ENCODE measurements around the gene RRN3. TPM values are rescaled to one million over a fixed set of nuclear protein-coding genes. Genes with fewer than 3 reads are reported as not detected.

The RRN3 gene
- total and polyA plus RNA-seq, 9 of the 15 experiments (the other 6 are each of a cell fraction or from before 2014, with no cell fraction given) = 22.2 to 49.5 (median 28.4) TPM

DNA sequence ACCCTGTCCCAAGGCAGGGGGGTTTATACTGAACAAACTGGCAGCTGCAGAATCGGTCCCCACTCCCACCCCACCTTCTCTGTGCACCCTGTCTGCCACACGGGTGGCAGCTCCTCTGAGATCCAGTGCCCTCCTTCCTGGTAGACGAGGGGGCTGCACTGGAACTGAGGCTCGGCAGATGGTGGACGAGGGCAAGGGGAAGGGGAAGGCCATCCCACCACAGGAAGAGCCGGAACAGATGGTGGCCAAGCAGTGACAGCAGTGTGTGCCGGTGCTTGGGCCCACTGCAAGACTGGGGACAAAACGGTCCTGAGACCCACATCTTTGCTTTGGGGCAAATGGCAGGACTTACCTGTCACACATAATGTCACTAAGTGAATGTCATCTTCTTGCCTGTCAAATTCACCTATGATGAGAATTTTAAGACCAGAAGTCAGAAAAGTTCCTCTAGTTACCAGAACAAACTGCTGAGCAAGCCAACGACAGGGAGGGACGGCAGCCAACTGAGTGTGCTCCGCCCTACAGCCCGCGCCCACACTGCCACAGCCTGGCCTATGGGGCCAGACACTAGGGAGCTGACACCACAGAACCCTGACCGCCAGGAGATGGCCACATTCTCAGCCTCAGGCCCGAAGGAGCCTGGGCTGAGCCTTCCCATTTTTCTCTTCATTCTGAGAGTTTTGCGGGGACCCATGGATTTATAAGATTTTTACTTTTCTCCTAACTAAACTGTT, 52.6 kb downstream of the RRN3 start (continued):
- TF ChIP-seq ZNF347 (CRISPR knock-in tag; IDR thresholded peaks at IDR 0.05; ENCODE audit: low read depth) = no peak
- TF ChIP-seq BHLHE40 (IDR thresholded peaks at IDR 0.05; ENCODE audit: low read length) = no peak
- TF ChIP-seq SRF (CRISPR knock-in tag; IDR thresholded peaks at IDR 0.05) = peak in 1 of 2 experiments; percentile 14; a peak in 1 of 4 replicates
- peak in 1 of 2 experiments; percentile 95; a peak in 2 of 4 replicates for TF ChIP-seq UBTF (IDR thresholded peaks at IDR 0.05; ENCODE audit: borderline replicate concordance in 1 of 2, low read depth in 2 of 2, low read length in 2 of 2)
- TF ChIP-seq ESRRB (CRISPR knock-in tag; IDR thresholded peaks at IDR 0.05; ENCODE audit: borderline replicate concordance) = no peak
- no peak for TF ChIP-seq FOXA1 (IDR thresholded peaks at IDR 0.05; ENCODE audit: borderline replicate concordance)
- TF ChIP-seq ZNF316 (IDR thresholded peaks at IDR 0.05) = peak; percentile 81
- TF ChIP-seq, protein P1, sequence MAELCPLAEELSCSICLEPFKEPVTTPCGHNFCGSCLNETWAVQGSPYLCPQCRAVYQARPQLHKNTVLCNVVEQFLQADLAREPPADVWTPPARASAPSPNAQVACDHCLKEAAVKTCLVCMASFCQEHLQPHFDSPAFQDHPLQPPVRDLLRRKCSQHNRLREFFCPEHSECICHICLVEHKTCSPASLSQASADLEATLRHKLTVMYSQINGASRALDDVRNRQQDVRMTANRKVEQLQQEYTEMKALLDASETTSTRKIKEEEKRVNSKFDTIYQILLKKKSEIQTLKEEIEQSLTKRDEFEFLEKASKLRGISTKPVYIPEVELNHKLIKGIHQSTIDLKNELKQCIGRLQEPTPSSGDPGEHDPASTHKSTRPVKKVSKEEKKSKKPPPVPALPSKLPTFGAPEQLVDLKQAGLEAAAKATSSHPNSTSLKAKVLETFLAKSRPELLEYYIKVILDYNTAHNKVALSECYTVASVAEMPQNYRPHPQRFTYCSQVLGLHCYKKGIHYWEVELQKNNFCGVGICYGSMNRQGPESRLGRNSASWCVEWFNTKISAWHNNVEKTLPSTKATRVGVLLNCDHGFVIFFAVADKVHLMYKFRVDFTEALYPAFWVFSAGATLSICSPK (IDR thresholded peaks at IDR 0.05; ENCODE audit: borderline replicate concordance) = no peak
- TF ChIP-seq ZNF3 (CRISPR knock-in tag; IDR thresholded peaks at IDR 0.05) = no peak
- TF ChIP-seq SNIP1 (IDR thresholded peaks at IDR 0.05; ENCODE audit: low read depth) = no peak
- TF ChIP-seq NRF1 (conservative IDR thresholded peaks at IDR 0.05 in 1 of 2, IDR thresholded peaks at IDR 0.05 in 1 of 2) = peak; percentile 42 to 50
- TF ChIP-seq CHD7 (IDR thresholded peaks at IDR 0.05; ENCODE audit: low read depth, low read length) = peak; percentile 22
